Stimulated activated CD8-positive, alpha-beta memory T cell treated with anti-CD3 and anti-CD28 coated beads, Interleukin-2, amount 100 ng/mL, for 48 hours (primary cell): ENCODE results near the gene MAPKAP1.
A peak's percentile ranks its signal among the peaks of the same experiment; 100 is the strongest.

Experiments
- DNase-seq, 2 donors: peaks; one replicate each; pipeline ENCODE4 v3.0.0-alpha.2; 2020; ENCODE audit warnings: low read depth in 2 of 2

The MAPKAP1 gene

GRCh38 chr9:125674981-125675973, 31.7 kb downstream of the MAPKAP1 start:
- DNase-seq = no peak

GRCh38 chr9:125672876-125673275, 34.1 kb downstream of the MAPKAP1 start:
- no peak for DNase-seq

GRCh38 chr9:125663127-125663526, 43.9 kb downstream of the MAPKAP1 start:
- DNase-seq = no peak

DNA sequence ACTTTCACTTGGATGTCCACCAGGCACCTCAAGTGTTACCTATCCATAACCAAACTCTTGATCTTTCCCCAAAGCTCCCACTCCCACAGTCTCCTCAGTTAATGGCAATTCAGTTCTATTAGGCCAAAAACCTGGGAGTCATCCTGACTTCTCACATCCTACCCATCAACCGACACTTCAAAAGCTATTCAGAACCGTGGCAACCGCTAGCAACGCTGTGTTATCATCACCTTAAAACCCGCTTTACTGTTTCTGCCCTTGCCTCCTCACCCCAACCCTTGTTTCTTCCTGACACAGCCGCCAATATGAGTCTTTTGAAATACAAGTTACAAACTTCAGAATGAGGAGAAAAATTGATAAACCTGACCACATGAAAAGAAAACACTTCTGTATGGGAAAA, 46.5 kb downstream of the MAPKAP1 start:
- DNase-seq = no peak

DNA sequence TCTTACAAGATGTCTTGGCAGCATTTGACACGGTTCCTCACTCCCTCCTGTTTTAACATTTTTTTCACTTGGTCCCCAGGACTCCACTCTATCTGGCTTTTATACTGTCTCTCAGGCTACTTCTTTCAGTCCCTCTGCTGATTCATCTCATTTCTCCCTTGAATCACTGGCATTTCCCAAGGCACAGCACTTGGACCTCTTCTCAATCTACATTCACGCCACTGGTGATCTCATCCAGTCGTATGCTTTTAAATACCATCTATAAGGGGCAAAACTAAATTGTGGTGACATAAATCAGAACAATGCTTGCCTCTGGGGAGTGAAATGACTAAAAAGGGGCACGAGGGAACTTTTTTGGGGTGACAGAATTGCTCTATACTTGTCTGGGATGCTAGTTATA, 47.1 kb downstream of the MAPKAP1 start:
- peak in 1 of 2 donors; percentile 8 for DNase-seq

- no peak for DNase-seq
These were observed 47.7 kb downstream of the MAPKAP1 start for GRCh38 chr9:125659201-125659840.

DNA sequence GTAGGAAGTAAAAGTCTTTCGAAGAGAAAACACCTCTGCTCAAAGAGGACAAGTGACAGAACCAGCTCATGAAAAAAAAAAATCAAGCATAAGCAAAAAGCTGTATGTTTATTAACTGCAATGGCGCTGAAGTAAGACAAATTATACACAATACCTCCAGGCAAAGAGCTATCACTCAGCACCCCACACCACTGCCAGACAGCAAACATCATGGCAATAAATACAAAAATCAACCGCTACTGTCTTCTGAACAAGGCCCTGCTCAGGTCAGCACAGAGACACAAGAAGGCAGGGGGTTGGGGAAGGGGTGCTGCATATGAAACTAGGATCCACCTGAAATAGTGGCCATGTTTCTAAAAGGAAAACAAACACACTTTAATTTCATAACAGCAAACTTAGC, 50.4 kb downstream of the MAPKAP1 start:
- no peak for DNase-seq

- no peak for DNase-seq
These were observed 51.2 kb downstream of the MAPKAP1 start for GRCh38 chr9:125655691-125656410.

DNA sequence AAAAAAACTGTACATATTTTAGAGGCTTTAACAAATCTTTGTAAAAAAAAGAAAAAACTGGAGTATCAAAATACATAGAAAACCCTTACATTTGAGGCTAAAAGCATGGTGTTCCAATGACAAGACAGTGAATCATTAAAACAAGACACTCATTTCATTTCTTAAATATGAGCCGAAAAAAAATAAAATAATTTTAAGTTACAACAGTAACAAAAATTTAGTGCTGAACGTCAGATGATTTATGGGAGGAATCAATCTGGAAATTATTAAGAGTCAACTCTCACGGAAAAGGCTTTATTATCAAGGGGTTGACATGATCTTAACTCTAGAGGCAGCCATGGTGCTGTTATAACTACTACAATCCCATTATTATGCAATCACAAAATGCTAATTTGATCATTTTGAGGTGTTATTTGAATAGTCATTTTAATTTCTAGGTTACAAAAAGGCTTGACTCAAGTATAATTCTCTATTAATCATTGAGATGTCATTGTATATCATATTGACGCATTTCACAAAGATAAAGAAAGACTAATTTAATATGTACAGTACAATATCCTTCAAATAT, 51.9 kb downstream of the MAPKAP1 start:
- no peak for DNase-seq

DNA sequence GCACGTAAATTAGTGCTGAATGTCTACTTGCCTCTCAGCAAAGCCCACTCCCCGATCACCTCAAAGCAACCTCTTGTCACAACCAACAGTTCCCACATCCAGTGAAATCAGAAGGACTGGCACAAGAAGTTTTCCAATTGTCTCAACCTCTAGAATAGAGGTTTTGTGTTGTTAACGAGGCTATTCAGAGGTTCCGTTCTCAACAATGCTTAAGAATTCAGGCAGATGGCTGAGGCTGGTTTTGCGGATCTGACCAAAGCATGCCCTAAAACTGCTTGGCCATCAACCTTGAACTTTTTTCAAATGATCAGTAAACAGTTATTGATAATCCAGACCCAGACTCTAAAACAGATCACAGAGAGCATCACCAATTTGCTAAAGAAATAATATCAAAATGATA, 52.9 kb downstream of the MAPKAP1 start:
- DNase-seq = no peak

DNA sequence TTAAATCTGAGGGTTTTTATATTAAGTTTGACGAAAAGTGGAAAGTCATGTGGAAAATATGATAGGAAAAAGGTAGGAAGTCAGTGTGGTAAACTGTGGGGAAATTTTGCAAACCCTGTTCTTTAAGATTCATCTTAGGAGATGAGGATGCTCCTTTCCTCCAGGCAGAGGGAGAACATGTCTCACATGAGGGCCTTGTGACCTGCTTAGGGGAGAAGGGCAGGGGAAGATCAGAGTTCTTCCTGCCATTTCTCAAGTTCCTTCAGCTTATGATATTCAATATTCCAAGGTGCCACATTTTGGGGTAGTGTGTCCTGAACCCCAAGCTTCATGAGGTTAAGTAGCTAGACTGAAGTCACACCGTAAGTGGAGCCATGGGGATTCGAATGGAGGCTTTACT, 53.7 kb downstream of the MAPKAP1 start:
- no peak for DNase-seq

GRCh38 chr9:125652759-125653158, 54.2 kb downstream of the MAPKAP1 start:
- DNase-seq = no peak

DNA sequence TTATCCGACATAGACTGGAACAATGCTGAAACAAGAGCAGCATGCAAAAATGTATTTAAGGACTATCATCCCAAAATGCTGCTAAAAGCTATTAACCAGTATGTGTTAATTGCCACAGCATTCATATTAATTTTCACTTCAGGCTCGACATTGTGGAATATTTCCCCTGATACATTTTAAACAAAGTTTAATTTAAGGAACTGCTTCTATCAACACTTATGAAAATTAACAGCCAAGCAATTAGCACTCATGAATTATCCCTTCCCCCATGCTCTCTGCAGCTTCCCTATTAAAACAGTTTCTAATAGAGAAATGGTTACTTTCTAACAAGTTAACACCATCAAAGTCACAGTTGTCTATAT, 54.8 kb downstream of the MAPKAP1 start:
- no peak for DNase-seq

DNA sequence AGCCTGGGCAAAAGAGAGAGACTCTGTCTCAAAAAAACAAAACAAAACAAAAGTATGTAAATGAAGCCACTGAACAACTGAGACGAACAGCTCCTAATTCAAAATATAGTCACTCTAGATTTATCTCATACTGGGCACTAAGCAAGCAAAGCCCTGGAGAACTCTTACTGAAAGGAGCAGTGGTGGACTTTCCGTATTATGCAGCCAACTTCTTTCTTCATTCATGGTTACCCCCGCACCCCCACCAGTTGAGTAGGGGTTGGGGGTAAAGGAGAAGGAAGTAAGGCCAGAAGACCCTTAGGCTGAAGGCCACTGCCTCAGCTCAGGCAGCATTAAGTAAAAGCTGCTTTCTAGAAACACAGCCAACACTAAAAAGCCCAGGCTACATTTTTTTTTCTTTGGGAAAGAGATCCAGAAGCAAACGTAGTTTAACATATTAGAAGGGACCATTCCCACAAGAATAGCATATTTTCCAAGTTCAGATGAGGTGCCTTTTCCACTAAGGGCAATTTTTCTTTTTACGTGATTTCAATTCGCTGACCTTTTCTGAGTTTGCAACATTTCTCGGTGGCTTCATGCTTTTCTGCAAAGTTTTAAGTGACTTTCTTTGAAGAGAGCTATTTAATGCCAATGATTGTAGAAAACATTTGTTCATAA, 55.3 kb downstream of the MAPKAP1 start:
- DNase-seq = no peak

GRCh38 chr9:125650271-125650737, 56.7 kb downstream of the MAPKAP1 start:
- DNase-seq = no peak

GRCh38 chr9:125649826-125650225, 57.2 kb downstream of the MAPKAP1 start:
- DNase-seq = no peak

GRCh38 chr9:125649315-125649714, 57.7 kb downstream of the MAPKAP1 start:
- no peak for DNase-seq

DNA sequence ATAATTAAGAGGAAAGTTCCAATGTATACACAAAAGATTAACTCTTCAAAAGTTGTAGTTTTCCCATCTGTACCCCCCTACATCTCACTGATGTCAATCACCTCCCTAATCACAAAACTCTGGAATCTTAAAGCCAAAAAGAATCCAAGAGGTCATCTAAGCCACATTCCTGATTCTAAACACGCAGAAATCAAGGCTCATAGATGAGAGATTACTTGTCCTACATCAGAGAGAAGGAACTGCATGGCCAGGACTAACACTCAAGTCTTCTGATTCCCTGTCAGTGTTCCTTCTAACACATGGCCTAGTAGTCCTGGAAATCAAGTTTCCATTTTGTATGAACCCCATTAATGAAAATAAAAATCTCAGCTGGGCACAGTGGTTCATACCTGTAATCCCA, 58.7 kb downstream of the MAPKAP1 start:
- no peak for DNase-seq

GRCh38 chr9:125646621-125647100, 60.3 kb downstream of the MAPKAP1 start:
- DNase-seq = no peak

GRCh38 chr9:125646217-125646616, 60.8 kb downstream of the MAPKAP1 start:
- DNase-seq = no peak

GRCh38 chr9:125644819-125645507, 62.0 kb downstream of the MAPKAP1 start:
- no peak for DNase-seq
